HepG2 (cell line): ENCODE data around the gene OSBPL2. TPM values are rescaled to one million over a fixed set of nuclear protein-coding genes. Genes with fewer than 3 reads are reported as not detected.

ENCODE experiments used
- ATAC-seq: fragments of 200-7000 bp; cut with Tn5 transposase; 3 replicates; pipeline ENCODE4 v1.9.1; 2020; ENCODE audit warnings: mild to moderate bottlenecking, moderate library complexity
- BruUV-seq: library from RNA; stranded (reverse); fragments of 400-500 nt; replicated peaks from 2 replicates; lab custom pipeline; 2021; lab: Mats Ljungman, UMichigan
- CTCF ChIA-PET: fragments of 300-600 bp; formaldehyde crosslinking; extraction: SDS; loops from one replicate; lab custom pipeline; 2021; ENCODE audit warnings: low total read pairs, inconsistent platforms, low intra/inter-chr PET ratio; lab: Yijun Ruan, JAX
- POLR2A ChIA-PET: fragments of 350-600 bp; sonication (Branson Sonifier 250); formaldehyde crosslinking; loops from one replicate; lab custom pipeline; 2020; ENCODE audit warnings: antibody characterized with exemption, inconsistent platforms; lab: Yijun Ruan, JAX
- DNase-seq: peaks from one replicate; pipeline ENCODE4 v3.0.0-alpha.2; 2015; ENCODE audit warnings: low spot score
- FAIRE-seq: peaks from 3 replicates; lab custom pipeline; 2011; peaks lifted over from hg19 to GRCh38; lab: Jason Lieb, UNC
- H2AFZ ChIP-seq: one replicate; pipeline ENCODE4 v1.6.1; 2011; ENCODE audit warnings: low read length, inconsistent platforms
- H3K27ac ChIP-seq: fragments of 300-600 bp; 3 replicates; pipeline ENCODE4 v1.8.0; 2011; ENCODE audit warnings: mixed run types, mild to moderate bottlenecking, mixed read lengths, low read length, inconsistent platforms; ENCODE audit not compliant: insufficient read depth; ENCODE audit errors: extremely low read length
- H3K27me3 ChIP-seq, 2 experiments: fragments of 200-600 bp in 1 of 2; 2 replicates in 1 of 2; 3 replicates in 1 of 2; pipeline versions ENCODE4 v1.6.0 to v1.8.0; 2011; ENCODE audit warnings: low read length in 2 of 2, mild to moderate bottlenecking in 2 of 2, moderate library complexity in 2 of 2, inconsistent platforms in 1 of 2; ENCODE audit not compliant: insufficient read depth in 2 of 2, control insufficient read depth in 1 of 2
- H3K36me3 ChIP-seq, 2 experiments: fragments of 200-600 bp in 1 of 2; replicated peaks in 1 of 2; 2 replicates in 1 of 2; 3 replicates in 1 of 2; pipeline versions ENCODE4 v1.5.1 to v1.8.0; 2011; ENCODE audit warnings: low read length in 2 of 2, inconsistent platforms in 1 of 2; ENCODE audit not compliant: insufficient read depth in 2 of 2, control insufficient read depth in 1 of 2
- H3K4me1 ChIP-seq: 2 replicates; pipeline ENCODE4 v1.5.1; 2012; ENCODE audit warnings: low read length, inconsistent platforms; ENCODE audit not compliant: insufficient read depth
- H3K4me2 ChIP-seq: 2 replicates; pipeline ENCODE4 v1.6.0; 2011; ENCODE audit warnings: low read depth, low read length, inconsistent platforms
- H3K4me3 ChIP-seq, 3 experiments: fragments of 200-600 bp in 1 of 3; sonication (generic), shearing (Covaris generic) in 1 of 3; replicated peaks in 1 of 3; 2 replicates each; pipeline ENCODE4 v1.5.1; 2011 to 2016; ENCODE audit warnings: low read length in 3 of 3, inconsistent platforms in 2 of 3, low read depth in 2 of 3, mild to moderate bottlenecking in 2 of 3, control low read depth in 1 of 3, mixed read lengths in 1 of 3; ENCODE audit not compliant: insufficient read depth in 1 of 3
- H3K79me2 ChIP-seq: one replicate; pipeline ENCODE4 v1.6.1; 2011; ENCODE audit warnings: low read length, inconsistent platforms; ENCODE audit not compliant: insufficient read depth
- H3K9ac ChIP-seq: 2 replicates; pipeline ENCODE4 v1.6.0; 2011; ENCODE audit warnings: mild to moderate bottlenecking, low read depth, low read length, inconsistent platforms; ENCODE audit not compliant: insufficient read depth
- H3K9me3 ChIP-seq: 2 replicates; pipeline ENCODE4 v1.5.1; 2012; ENCODE audit warnings: mild to moderate bottlenecking, low read length
- H4K20me1 ChIP-seq: 2 replicates; pipeline ENCODE4 v1.6.0; 2011; ENCODE audit warnings: inconsistent platforms, mild to moderate bottlenecking, low read length, moderate library complexity; ENCODE audit not compliant: insufficient read depth
- MAFF ChIP-seq: IDR thresholded peaks from 2 replicates; pipeline ENCODE4 v1.6.1; 2011; ENCODE audit warnings: low read depth, low read length, improper control_type of control experiment
- NRL ChIP-seq: sonication (generic); formaldehyde crosslinking; IDR thresholded peaks from 2 replicates; pipeline ENCODE4 v1.5.0; 2020; ENCODE audit warnings: missing genetic modification reagents, mild to moderate bottlenecking, moderate library complexity, borderline replicate concordance
- ZMYM3 ChIP-seq: sonication (generic); formaldehyde crosslinking; IDR thresholded peaks from 2 replicates; pipeline ENCODE4 v1.5.1; 2020; ENCODE audit warnings: mild to moderate bottlenecking, missing genetic modification reagents
- ZNF431 ChIP-seq: sonication (generic); formaldehyde crosslinking; IDR thresholded peaks from 2 replicates; pipeline ENCODE4 v1.9.0; 2022; ENCODE audit warnings: missing genetic modification reagents, low read depth, mild to moderate bottlenecking, borderline replicate concordance
- WGBS: methylation state at CpG from one replicate; pipeline ENCODE4 v1.1.6; 2017; ENCODE audit warnings: low lambda C conversion rate; 5-methylcytosine and 5-hydroxymethylcytosine counted together
- in situ Hi-C: cut with HindIII; loops from 2 replicates; pipeline ENCODE4 v1.10.0; 2017; ENCODE audit warnings: low pct_unique_long_range_greater_than_20kb; ENCODE audit not compliant: extremely low pct_ligation_motif_present
- intact Hi-C: fragments of 100-400 bp; cut with micrococcal nuclease; formaldehyde crosslinking; loops from one replicate; pipeline ENCODE4 v1.10.0; 2022; ENCODE audit not compliant: unreplicated experiment
- polyA plus RNA-seq, 8 experiments: library from polyadenylated mRNA; depleted of rRNA in 3 of 8; stranded (reverse) in 7 of 8; unstranded in 1 of 8; fragments of >200 nt; fragmentation: Illumina TruSeq in 4 of 8; extraction: Trizol in 4 of 8; gene quantifications; 2 replicates each; pipeline versions ENCODE4 v1.2.1 to v1.2.3, GENCODE V29; 2011 to 2016; ENCODE audit warnings: low read depth in 4 of 8, missing spikeins in 1 of 8, mixed read lengths in 1 of 8; ENCODE audit not compliant: insufficient read depth in 1 of 8
- total RNA-seq, 5 experiments: library from RNA; depleted of rRNA; stranded (reverse); fragments of >200 nt; fragmentation: Illumina TruSeq; extraction: Trizol; gene quantifications; 2 replicates each; pipeline ENCODE4 v1.2.3, GENCODE V29; 2016; ENCODE audit warnings: low read depth in 1 of 5
- TF ChIP-seq, protein P1 (sequence below): IDR thresholded peaks from 2 replicates; pipeline ENCODE4 v1.6.1; 2016; ENCODE audit warnings: control low read depth
- TF ChIP-seq, protein P2 (sequence below): sonication (generic); formaldehyde crosslinking; IDR thresholded peaks from 2 replicates; pipeline ENCODE4 v1.5.0; 2020; ENCODE audit warnings: mild to moderate bottlenecking, missing genetic modification reagents, borderline replicate concordance
- TF ChIP-seq, protein P3 (sequence below): sonication (generic); formaldehyde crosslinking; IDR thresholded peaks from 2 replicates; pipeline ENCODE4 v1.9.0; 2022; ENCODE audit warnings: missing genetic modification reagents, mild to moderate bottlenecking, borderline replicate concordance

The OSBPL2 gene
- total and polyA plus RNA-seq, 2 of the 13 experiments (the other 11 are each of a cell fraction or from before 2014, with no cell fraction given) = 18.5 to 37.4 TPM

DNA sequence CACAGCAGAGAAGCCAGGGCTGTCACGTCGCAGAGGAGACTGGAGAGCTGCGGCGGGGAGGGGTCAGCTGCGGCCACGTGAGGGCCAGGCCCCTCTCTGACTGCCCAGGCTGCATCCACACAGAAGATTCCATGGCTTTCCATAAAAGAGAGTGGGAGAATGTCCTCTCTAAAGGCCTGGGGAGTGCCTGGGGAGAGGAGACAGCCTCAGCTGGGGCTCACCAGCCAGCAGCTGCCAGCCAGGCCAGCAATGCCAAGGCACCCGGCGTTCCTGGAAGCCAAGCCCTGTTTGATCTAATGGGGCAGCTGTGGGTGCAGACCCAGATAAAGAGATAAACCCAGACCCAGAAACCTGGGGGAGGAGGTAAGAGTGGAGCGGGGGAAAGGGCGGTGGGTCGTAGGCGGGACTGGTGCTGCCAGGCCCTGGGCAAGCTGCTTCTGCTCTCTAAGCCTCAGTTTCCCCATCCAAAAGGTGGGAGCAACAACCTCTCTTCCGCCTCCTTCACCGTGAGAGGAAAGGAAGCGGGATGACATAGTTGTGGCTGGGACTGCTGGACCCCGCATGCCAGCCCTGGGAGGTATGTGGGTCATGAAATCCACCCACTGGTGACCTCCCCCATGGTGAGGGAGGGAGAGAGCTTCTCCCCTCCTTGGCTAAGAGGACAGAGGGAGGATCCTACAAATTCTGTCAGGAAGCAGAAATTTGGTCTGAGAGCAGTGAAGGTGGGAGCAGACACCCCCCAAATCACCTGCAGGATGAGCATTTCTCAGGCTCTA is 3.1 kb upstream of the OSBPL2 start:
- CTCF ChIA-PET = no interaction called here

DNA sequence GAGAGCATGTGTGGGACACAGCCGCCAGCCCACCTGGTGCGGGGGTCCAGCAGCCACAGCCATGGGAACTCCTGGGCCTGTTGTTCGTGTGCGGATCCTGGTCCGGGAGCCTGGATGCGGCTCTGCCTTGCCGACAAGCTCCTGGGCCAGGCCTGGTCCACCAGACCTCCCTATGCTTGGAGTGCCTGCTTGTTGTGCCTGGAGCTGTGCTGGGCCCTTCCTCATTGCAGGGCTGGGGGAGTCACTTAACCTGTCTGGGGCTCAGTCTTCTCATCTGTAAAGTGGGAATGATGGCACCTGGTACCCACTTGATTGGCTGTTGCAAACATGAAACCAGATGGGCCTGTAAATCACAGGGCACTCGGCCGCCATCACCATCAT is 2.6 kb upstream of the OSBPL2 start:
- WGBS = 58% methylated on average over 9 of the region's 9 CpGs
- in situ Hi-C loops (no loop called here), intact Hi-C loops (loop anchor here (5.0 kb wide), 1 partner anchor 142 kb away; no protein-coding TSS in a partner anchor)
- ATAC-seq (no peak), FAIRE-seq (no peak), DNase-seq (no peak)
- Histone ChIP-seq H3K27ac (no peak overlapping the region), H3K27me3 (peaks cover 5 to 25% of the 10 kb centered on the region in 2 experiments; a peak in 3 of 5 replicates), H3K4me1 (peaks cover 34% of the 10 kb centered on the region), H4K20me1 (peaks cover 18% of the 10 kb centered on the region), H3K9ac (no peak overlapping the region), H3K36me3 (peaks cover 0 to 7% of the 10 kb centered on the region in 2 experiments; a peak in 3 of 5 replicates), H3K4me3 (no peak overlapping the region), H3K79me2 (peaks cover 20% of the 10 kb centered on the region), H2AFZ (no peak overlapping the region), H3K4me2 (no peak overlapping the region), H3K9me3 (no peaks in the 10 kb centered on the region)
- BruUV-seq = no TSS peak
- ChIA-PET CTCF (no interaction called here), POLR2A (no interaction called here)
- TF ChIP-seq, protein P1, sequence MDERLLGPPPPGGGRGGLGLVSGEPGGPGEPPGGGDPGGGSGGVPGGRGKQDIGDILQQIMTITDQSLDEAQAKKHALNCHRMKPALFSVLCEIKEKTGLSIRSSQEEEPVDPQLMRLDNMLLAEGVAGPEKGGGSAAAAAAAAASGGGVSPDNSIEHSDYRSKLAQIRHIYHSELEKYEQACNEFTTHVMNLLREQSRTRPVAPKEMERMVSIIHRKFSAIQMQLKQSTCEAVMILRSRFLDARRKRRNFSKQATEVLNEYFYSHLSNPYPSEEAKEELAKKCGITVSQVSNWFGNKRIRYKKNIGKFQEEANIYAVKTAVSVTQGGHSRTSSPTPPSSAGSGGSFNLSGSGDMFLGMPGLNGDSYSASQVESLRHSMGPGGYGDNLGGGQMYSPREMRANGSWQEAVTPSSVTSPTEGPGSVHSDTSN (CRISPR knock-in tag) = no peak
- TF ChIP-seq ZNF431 (0 out of 2 replicates have a peak, but pooled peaks have one; percentile 36), ZMYM3 (CRISPR knock-in tag) (peak; percentile 60)
- TF ChIP-seq, protein P2, sequence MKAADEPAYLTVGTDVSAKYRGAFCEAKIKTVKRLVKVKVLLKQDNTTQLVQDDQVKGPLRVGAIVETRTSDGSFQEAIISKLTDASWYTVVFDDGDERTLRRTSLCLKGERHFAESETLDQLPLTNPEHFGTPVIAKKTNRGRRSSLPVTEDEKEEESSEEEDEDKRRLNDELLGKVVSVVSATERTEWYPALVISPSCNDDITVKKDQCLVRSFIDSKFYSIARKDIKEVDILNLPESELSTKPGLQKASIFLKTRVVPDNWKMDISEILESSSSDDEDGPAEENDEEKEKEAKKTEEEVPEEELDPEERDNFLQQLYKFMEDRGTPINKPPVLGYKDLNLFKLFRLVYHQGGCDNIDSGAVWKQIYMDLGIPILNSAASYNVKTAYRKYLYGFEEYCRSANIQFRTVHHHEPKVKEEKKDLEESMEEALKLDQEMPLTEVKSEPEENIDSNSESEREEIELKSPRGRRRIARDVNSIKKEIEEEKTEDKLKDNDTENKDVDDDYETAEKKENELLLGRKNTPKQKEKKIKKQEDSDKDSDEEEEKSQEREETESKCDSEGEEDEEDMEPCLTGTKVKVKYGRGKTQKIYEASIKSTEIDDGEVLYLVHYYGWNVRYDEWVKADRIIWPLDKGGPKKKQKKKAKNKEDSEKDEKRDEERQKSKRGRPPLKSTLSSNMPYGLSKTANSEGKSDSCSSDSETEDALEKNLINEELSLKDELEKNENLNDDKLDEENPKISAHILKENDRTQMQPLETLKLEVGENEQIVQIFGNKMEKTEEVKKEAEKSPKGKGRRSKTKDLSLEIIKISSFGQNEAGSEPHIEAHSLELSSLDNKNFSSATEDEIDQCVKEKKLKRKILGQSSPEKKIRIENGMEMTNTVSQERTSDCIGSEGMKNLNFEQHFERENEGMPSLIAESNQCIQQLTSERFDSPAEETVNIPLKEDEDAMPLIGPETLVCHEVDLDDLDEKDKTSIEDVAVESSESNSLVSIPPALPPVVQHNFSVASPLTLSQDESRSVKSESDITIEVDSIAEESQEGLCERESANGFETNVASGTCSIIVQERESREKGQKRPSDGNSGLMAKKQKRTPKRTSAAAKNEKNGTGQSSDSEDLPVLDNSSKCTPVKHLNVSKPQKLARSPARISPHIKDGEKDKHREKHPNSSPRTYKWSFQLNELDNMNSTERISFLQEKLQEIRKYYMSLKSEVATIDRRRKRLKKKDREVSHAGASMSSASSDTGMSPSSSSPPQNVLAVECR (CRISPR knock-in tag) = no peak

More for the DNA sequence above, 3.1 kb upstream of the OSBPL2 start:
- no peak for ATAC-seq
- Histone ChIP-seq H3K27me3 (peaks cover 5 to 25% of the 10 kb centered on the region in 2 experiments; a peak in 3 of 5 replicates), H3K79me2 (peaks cover 14% of the 10 kb centered on the region), H3K36me3 (peaks cover 0 to 2% of the 10 kb centered on the region in 2 experiments; a peak in 1 of 5 replicates), H3K4me1 (peaks cover 28% of the 10 kb centered on the region)
- POLR2A ChIA-PET = no interaction called here
- in situ Hi-C loops = no loop called here
- no TSS peak for BruUV-seq
- TF ChIP-seq MAFF (no peak), NRL (CRISPR knock-in tag) (0 out of 2 replicates have a peak, but pooled peaks have one; percentile 38)
- TF ChIP-seq, protein P3, sequence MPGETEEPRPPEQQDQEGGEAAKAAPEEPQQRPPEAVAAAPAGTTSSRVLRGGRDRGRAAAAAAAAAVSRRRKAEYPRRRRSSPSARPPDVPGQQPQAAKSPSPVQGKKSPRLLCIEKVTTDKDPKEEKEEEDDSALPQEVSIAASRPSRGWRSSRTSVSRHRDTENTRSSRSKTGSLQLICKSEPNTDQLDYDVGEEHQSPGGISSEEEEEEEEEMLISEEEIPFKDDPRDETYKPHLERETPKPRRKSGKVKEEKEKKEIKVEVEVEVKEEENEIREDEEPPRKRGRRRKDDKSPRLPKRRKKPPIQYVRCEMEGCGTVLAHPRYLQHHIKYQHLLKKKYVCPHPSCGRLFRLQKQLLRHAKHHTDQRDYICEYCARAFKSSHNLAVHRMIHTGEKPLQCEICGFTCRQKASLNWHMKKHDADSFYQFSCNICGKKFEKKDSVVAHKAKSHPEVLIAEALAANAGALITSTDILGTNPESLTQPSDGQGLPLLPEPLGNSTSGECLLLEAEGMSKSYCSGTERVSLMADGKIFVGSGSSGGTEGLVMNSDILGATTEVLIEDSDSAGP (CRISPR knock-in tag) = peak; percentile 41; the same call in 1 of the 2 replicates
- TF ChIP-seq, all 625 proteins: peak for 2
- Histone ChIP-seq H3K4me3 (no peak overlapping the region), H4K20me1 (peaks cover 12% of the 10 kb centered on the region), H3K4me2 (0 out of 2 replicates have a peak overlapping the region, but pooled peaks have one; percentile 4), H3K27ac (no peak overlapping the region), H3K9me3 (no peaks in the 10 kb centered on the region), H2AFZ (no peak overlapping the region), H3K9ac (no peak overlapping the region)
- FAIRE-seq = no peak
- intact Hi-C loops = loop anchor here (5.0 kb wide), 1 partner anchor 142 kb away; no protein-coding TSS in a partner anchor
- 28% methylated on average over 16 of the region's 16 CpGs for whole genome bisulfite sequencing
- DNase-seq = no peak
